VCaP (cell line): ENCODE data around the gene SMIM45.

Experiments
- H3K27ac ChIP-seq: fragments of 450-650 bp; 2 replicates; pipeline ENCODE4 v1.5.1; 2017
- TF ChIP-seq, protein P1 (sequence below): fragments of 450-650 bp; conservative IDR thresholded peaks from 2 replicates; pipeline ENCODE4 v1.5.1; 2017; ENCODE audit warnings: mild to moderate bottlenecking, moderate library complexity

SMIM45 gene

DNA sequence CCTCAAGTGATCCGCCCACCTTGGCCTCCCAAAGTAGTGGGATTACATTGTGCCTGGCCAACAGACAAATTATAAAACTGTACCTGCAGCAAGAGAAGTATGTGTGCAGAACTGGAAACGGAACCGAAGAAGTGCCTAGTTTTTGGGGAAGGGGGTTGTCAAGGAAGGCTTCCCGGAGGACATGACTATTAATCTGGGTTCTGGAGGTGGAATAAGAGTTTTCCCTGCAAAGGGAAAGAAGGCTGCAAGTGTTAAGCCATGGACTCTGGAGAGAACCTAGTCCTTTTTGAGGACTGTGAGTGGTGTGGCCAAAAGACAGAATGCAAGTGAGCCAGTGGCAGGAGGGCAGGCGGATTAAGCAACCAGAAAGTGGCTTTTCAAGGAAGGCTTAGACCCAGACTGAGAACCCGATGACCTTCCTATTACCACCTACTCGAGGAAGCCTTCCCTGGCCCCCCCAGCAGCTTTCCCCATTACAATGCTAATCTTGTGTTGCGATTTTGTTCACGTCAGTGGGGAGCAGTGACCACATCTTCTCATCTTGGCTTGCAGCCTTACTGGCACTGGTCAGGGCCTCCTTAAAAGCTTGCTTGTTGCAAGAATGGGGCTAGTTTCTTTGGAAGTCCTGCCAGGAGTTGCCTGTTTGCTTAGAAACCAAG lies 11.6 kb downstream of the SMIM45 start:
- TF ChIP-seq, protein P1, sequence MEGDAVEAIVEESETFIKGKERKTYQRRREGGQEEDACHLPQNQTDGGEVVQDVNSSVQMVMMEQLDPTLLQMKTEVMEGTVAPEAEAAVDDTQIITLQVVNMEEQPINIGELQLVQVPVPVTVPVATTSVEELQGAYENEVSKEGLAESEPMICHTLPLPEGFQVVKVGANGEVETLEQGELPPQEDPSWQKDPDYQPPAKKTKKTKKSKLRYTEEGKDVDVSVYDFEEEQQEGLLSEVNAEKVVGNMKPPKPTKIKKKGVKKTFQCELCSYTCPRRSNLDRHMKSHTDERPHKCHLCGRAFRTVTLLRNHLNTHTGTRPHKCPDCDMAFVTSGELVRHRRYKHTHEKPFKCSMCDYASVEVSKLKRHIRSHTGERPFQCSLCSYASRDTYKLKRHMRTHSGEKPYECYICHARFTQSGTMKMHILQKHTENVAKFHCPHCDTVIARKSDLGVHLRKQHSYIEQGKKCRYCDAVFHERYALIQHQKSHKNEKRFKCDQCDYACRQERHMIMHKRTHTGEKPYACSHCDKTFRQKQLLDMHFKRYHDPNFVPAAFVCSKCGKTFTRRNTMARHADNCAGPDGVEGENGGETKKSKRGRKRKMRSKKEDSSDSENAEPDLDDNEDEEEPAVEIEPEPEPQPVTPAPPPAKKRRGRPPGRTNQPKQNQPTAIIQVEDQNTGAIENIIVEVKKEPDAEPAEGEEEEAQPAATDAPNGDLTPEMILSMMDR, result no peak
- no peak overlapping the region for H3K27ac ChIP-seq

GRCh38 chr22:41964112-41964491 lies 12.2 kb downstream of the SMIM45 start:
- H3K27ac ChIP-seq, result no peak overlapping the region

GRCh38 chr22:41966225-41966606 lies 14.3 kb downstream of the SMIM45 start:
- H3K27ac ChIP-seq, result no peak overlapping the region
- TF ChIP-seq, protein P1, result no peak

More at GRCh38 chr22:41964112-41964491, 12.2 kb downstream of the SMIM45 start:
- TF ChIP-seq, protein P1, result no peak

DNA sequence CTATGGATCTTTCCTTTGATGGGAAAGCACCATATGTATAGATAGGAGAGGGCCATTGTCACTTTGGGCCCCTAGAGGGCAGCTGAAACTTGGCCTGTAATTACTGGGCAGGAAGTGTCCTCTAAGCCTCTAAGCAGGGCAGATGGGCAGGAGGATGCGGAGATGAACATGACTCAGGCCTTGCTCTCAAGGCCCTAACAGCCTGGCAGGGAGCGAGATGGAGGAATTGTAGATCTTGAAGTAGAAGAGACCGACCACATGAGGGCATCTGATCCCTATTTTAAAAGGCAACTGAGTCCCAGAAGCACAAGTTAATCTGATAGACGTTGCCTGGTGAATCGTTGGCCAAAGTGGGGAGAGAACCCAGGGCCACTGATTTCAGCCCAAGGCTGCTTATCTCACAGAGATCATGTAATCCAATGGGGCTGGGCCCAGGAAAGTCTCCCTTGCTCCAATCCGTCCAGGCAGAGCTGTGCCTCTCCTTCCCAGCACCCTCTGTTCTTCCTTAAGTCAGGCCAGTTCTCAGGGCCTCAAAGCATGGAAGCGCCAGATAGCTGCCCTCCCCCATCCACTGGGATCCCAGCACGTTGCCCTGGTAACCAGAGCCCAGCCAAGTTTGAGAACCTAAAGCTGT lies 14.8 kb downstream of the SMIM45 start:
- TF ChIP-seq, protein P1, result peak; percentile 62

GRCh38 chr22:41968601-41969000 lies 16.7 kb downstream of the SMIM45 start:
- H3K27ac ChIP-seq, result no peak overlapping the region; the same call in 1 of the 2 replicates
- TF ChIP-seq, protein P1, result no peak

More for the DNA sequence above, 14.8 kb downstream of the SMIM45 start:
- H3K27ac ChIP-seq, result no peak overlapping the region; the same call in 1 of the 2 replicates

DNA sequence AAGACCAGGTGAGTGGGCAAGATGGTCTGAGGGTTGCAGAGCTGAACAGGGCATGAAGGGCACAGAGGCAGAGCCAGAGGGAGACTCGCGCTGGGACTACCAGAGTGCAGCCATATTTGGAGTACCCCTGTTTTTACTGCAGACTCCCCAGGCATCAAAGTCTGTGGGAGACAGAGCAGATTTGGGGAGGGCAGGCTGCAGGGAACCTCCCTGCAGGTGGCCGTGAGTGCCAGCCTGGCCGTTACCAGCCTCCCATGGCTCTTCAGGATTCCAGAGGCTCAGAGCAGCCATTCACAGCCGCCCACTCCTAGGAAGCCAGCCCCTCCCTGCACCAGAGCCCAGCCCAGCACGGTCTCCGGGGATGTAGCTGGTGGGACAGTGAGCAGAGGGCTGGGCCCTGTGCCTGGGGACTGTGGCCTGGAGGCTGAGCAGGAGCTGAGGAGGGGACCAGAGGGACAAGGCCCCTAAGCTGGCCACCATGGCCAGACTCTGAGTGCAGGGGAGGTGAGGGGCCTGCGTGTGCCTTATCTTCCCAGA lies 17.2 kb downstream of the SMIM45 start, which contains the start of gene SEPTIN3:
SEPTIN3 (plus strand) TSS at position 334 of the 537 bp plus-strand sequence. CDS start 2,050 bp downstream, outside the sequence.
- TF ChIP-seq, protein P1, result no peak
- H3K27ac ChIP-seq, result no peak within 1 kb of the TSS; the same call in 1 of the 2 replicates

DNA sequence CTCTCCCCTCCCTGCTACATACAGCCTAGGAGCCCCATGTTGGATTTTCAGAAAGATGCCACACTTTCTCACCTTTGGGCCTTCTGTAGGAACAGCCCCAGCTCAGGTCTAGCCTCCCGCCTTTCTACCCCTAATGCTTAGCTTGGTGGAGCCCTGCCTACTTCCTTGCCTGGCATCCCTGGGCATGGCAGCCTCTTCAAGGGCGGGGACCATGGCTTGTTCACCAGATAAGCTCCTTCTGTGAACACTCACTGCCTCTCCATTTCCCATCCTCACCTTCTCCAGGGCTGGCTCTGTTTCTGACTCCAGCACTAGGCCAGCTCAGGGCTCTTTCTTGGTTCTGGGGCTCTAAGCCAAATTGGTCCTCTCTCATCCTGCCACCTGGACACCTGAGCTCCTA lies 18.7 kb downstream of the SMIM45 start:
- H3K27ac ChIP-seq, result no peak overlapping the region
- TF ChIP-seq, protein P1, result no peak
